Stomach (tissue), 4 donors: ENCODE measurements around the gene DCN.

ENCODE experiments used
- CTCF ChIP-seq, 7 experiments: fragments of 450-650 bp in 4 of 7; fragments of 200-600 bp in 3 of 7; sonication (generic) in 3 of 7; IDR thresholded peaks; one replicate each; pipeline ENCODE4 v1.5.1; 2016 to 2019; ENCODE audit warnings: antibody characterized with exemption in 7 of 7, control low read depth in 2 of 7, mild to moderate bottlenecking in 1 of 7
- EP300 ChIP-seq: sonication (generic); formaldehyde crosslinking; IDR thresholded peaks from one replicate; pipeline ENCODE4 v1.6.1; 2017; ENCODE audit warnings: antibody characterized with exemption
- POLR2A ChIP-seq, 4 donors: fragments of 450-650 bp; IDR thresholded peaks; one replicate each; pipeline ENCODE4 v1.6.1; 2016; ENCODE audit warnings: antibody characterized with exemption in 4 of 4, control low read depth in 2 of 4, mild to moderate bottlenecking in 1 of 4, moderate library complexity in 1 of 4
- POLR2AphosphoS5 ChIP-seq, 3 donors: sonication (generic); formaldehyde crosslinking; IDR thresholded peaks; one replicate each; pipeline ENCODE4 v1.6.1; 2016; ENCODE audit warnings: antibody characterized with exemption in 3 of 3

GRCh38 chr12:91113621-91114020 is 69.0 kb downstream of the DCN start:
- TF ChIP-seq CTCF (IDR thresholded peaks at IDR 0.05) (no peak), POLR2A (IDR thresholded peaks at IDR 0.05) (no peak), EP300 (no peak), POLR2AphosphoS5 (IDR thresholded peaks at IDR 0.05) (no peak)
